ENCODE data around the gene TRAF7. TPM values are rescaled to one million over a fixed set of nuclear protein-coding genes. Genes with fewer than 3 reads are reported as not detected.

The TRAF7 gene
- total RNA-seq, 1 donor from 2014 or later: 83.9 TPM

- no peaks in the 10 kb centered on the region for H3K36me3 ChIP-seq (ENCODE audit: control insufficient read depth, insufficient read depth, low read length)
- DNase-seq (ENCODE audit: low read depth): no peak
- peaks cover 50% of the 10 kb centered on the region for H3K27me3 ChIP-seq (ENCODE audit: control insufficient read depth, insufficient read depth, low read length)
- TF ChIP-seq, protein P1, sequence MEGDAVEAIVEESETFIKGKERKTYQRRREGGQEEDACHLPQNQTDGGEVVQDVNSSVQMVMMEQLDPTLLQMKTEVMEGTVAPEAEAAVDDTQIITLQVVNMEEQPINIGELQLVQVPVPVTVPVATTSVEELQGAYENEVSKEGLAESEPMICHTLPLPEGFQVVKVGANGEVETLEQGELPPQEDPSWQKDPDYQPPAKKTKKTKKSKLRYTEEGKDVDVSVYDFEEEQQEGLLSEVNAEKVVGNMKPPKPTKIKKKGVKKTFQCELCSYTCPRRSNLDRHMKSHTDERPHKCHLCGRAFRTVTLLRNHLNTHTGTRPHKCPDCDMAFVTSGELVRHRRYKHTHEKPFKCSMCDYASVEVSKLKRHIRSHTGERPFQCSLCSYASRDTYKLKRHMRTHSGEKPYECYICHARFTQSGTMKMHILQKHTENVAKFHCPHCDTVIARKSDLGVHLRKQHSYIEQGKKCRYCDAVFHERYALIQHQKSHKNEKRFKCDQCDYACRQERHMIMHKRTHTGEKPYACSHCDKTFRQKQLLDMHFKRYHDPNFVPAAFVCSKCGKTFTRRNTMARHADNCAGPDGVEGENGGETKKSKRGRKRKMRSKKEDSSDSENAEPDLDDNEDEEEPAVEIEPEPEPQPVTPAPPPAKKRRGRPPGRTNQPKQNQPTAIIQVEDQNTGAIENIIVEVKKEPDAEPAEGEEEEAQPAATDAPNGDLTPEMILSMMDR (IDR thresholded peaks at IDR 0.05; ENCODE audit: insufficient read depth, low read length, poor library complexity, severe bottlenecking): no peak
- H3K4me3 ChIP-seq (ENCODE audit: low read depth, low read length): no peak overlapping the region
Measured at GRCh38 chr16:2196981-2197511, 41.5 kb downstream of the TRAF7 start.

GRCh38 chr16:2197765-2198164 is 42.2 kb downstream of the TRAF7 start:
- no peak overlapping the region for H3K4me3 ChIP-seq (ENCODE audit: low read depth, low read length)
- no peaks in the 10 kb centered on the region for H3K36me3 ChIP-seq (ENCODE audit: control insufficient read depth, insufficient read depth, low read length)
- H3K27me3 ChIP-seq (ENCODE audit: control insufficient read depth, insufficient read depth, low read length): peaks cover 50% of the 10 kb centered on the region
- DNase-seq (ENCODE audit: low read depth): no peak
- TF ChIP-seq, protein P1 (IDR thresholded peaks at IDR 0.05; ENCODE audit: insufficient read depth, low read length, poor library complexity, severe bottlenecking): no peak

- Histone ChIP-seq H3K4me3 (ENCODE audit: low read depth, low read length) (no peak overlapping the region), H3K36me3 (ENCODE audit: control insufficient read depth, insufficient read depth, low read length) (no peaks in the 10 kb centered on the region), H3K27me3 (ENCODE audit: control insufficient read depth, insufficient read depth, low read length) (peaks cover 50% of the 10 kb centered on the region)
- DNase-seq (ENCODE audit: low read depth): no peak
- TF ChIP-seq, protein P1 (IDR thresholded peaks at IDR 0.05; ENCODE audit: insufficient read depth, low read length, poor library complexity, severe bottlenecking): no peak
Measured at GRCh38 chr16:2198283-2198682, 42.7 kb downstream of the TRAF7 start.

GRCh38 chr16:2199095-2199494 is 43.5 kb downstream of the TRAF7 start:
- Histone ChIP-seq H3K36me3 (ENCODE audit: control insufficient read depth, insufficient read depth, low read length) (no peaks in the 10 kb centered on the region), H3K4me3 (ENCODE audit: low read depth, low read length) (no peak overlapping the region), H3K27me3 (ENCODE audit: control insufficient read depth, insufficient read depth, low read length) (peaks cover 49% of the 10 kb centered on the region)
- DNase-seq (ENCODE audit: low read depth): no peak
- TF ChIP-seq, protein P1 (IDR thresholded peaks at IDR 0.05; ENCODE audit: insufficient read depth, low read length, poor library complexity, severe bottlenecking): no peak

- peaks cover 43% of the 10 kb centered on the region for H3K27me3 ChIP-seq (ENCODE audit: control insufficient read depth, insufficient read depth, low read length)
- no peak overlapping the region for H3K4me3 ChIP-seq (ENCODE audit: low read depth, low read length)
Measured at GRCh38 chr16:2199621-2200139, 44.1 kb downstream of the TRAF7 start.

More at GRCh38 chr16:2199621-2200139, 44.1 kb downstream of the TRAF7 start:
- DNase-seq (ENCODE audit: low read depth): no peak
- no peaks in the 10 kb centered on the region for H3K36me3 ChIP-seq (ENCODE audit: control insufficient read depth, insufficient read depth, low read length)
- TF ChIP-seq, protein P1 (IDR thresholded peaks at IDR 0.05; ENCODE audit: insufficient read depth, low read length, poor library complexity, severe bottlenecking): no peak

Measured in kidney epithelial cell (primary cell).